GM21515 (cell line): ENCODE data around the gene CDH12.
A peak's percentile ranks its signal among the peaks of the same experiment; 100 is the strongest.
"Not testable (repeated sequence)": the region's sequence is repeated elsewhere in the genome, so short reads cannot be mapped to it uniquely, and the experiment has no call there.

Experiments used
- ATAC-seq: cut with Tn5 transposase; IDR thresholded peaks from one replicate; pipeline ENCODE4 v1.9.1; 2021; ENCODE audit not compliant: unreplicated experiment

CDH12 gene

GRCh38 chr5:22057012-22057411 is 796.1 kb downstream of the CDH12 start:
- no peak for ATAC-seq

- ATAC-seq = no peak
These were observed 796.5 kb downstream of the CDH12 start for GRCh38 chr5:22056601-22057000.

- no peak for ATAC-seq
These were observed 799.9 kb downstream of the CDH12 start for GRCh38 chr5:22053195-22053594.

- ATAC-seq = no peak
These were observed 801.3 kb downstream of the CDH12 start for GRCh38 chr5:22051881-22052280.

DNA sequence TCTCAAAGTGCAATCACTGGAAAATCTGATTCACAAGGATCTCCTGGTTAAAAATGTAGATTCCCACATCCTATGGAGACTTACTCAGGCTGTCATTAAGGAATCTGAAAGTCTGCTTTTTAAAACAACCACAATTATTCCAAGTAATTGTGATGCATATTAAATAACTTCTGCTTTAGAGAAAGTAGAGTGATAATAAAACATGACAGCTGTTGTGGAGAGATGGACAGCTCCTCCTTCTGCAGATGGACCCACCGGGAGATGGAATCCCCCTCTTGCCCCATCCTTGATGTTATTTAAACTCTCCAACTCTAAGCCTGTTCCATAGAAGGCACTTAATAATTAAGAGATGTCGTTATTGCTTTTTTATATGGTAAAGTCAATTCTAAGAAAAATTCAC is 802.2 kb downstream of the CDH12 start:
- ATAC-seq = no peak

DNA sequence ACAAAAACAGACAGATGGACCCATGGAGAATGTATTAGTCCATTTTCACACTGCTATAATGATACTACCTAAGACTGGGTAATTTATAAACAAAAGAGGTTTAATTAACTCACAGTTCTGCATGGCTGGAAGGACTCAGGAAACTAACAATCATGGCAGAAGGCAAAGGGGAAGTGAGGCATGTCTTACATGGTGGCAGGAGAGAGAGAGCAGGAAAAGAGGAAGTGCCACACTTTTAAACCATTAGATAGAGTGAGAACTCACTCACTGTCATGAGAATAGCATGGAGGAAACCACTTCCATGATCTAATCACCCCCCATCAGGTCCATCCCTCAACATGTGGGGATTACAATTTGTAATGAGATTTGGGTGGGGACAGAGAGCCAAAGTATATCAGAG is 808.9 kb downstream of the CDH12 start:
- no peak for ATAC-seq

GRCh38 chr5:22036061-22036460 is 817.1 kb downstream of the CDH12 start:
- ATAC-seq = no peak

- ATAC-seq = no peak
These were observed 820.1 kb downstream of the CDH12 start for GRCh38 chr5:22033066-22033465.

GRCh38 chr5:22023784-22024183 is 829.4 kb downstream of the CDH12 start:
- no peak for ATAC-seq

- not testable (repeated sequence) for ATAC-seq
These were observed 840.3 kb downstream of the CDH12 start for GRCh38 chr5:22012893-22013292.

GRCh38 chr5:22010808-22011207 is 842.3 kb downstream of the CDH12 start:
- not testable (repeated sequence) for ATAC-seq

DNA sequence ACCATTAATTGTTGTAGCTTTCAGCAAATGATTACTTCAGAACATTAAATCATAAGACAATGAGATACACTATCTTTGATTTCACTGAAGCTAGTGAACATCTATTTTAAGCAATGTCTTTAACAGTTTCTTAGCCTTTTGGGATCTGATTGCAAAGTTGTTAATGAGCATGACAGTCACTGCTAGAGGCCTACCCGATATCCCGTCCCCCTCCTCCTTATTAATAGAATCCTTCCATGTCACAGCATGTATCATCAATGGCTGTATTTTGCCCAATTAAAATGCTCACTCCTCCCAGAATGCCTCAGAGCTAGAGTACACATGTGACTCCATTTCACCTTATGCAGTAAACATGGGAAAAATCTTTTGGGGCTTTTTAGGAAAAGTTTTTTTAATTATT is 852.0 kb downstream of the CDH12 start:
- not testable (repeated sequence) for ATAC-seq

DNA sequence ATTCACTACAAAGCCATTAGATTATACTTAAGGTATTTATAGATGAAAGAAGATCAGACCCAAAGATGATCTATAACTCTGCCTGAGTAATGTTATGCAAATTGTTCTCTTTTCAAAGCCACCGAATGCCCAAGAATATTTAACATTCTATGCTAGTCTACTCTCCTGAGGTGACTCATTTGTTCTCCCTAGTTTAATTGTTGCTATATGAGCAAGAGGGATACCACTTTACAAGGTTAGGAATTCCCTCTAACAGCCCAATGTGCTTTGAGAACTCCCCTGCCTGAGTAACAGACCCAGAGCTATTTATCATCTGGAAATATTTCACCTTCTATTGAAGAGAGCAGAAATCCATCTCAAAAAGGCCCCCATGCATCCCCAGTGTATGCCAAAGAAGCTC is 867.3 kb downstream of the CDH12 start:
- ATAC-seq = not testable (repeated sequence)

GRCh38 chr5:21951571-21951970 is 901.6 kb downstream of the CDH12 start:
- not testable (repeated sequence) for ATAC-seq

- ATAC-seq = no peak
These were observed 922.0 kb downstream of the CDH12 start for GRCh38 chr5:21931116-21931515.

DNA sequence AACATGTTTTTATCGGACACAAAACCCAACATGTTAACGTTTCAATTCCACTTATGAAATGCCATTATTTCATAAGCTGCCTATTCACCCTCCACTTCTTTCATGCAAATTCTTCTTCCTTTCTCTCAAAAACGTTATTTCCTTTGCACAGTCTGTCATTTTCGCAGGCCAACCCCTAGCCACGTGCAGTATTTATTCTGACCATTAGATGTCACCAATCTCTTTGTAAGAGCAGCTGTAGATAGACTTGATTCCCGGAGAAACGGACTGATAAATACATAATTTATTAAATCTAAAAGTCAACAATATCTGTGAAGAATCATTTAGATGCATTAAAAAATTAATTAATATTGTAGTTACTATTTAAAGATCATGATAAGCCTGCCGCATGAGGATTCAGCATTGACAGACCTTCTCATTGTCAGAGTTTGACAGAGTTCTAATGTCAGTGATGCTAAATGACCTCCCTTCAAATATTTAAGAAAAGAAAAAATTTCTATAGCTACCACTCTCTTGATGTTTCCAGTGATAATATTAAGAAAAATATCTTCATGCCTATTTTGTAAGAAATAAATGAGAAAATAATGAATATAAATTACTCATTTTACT is 933.6 kb downstream of the CDH12 start:
- peak; percentile 96 for ATAC-seq

GRCh38 chr5:21918451-21918850 is 934.7 kb downstream of the CDH12 start:
- no peak for ATAC-seq

- no peak for ATAC-seq
These were observed 942.4 kb downstream of the CDH12 start for GRCh38 chr5:21910731-21911130.

DNA sequence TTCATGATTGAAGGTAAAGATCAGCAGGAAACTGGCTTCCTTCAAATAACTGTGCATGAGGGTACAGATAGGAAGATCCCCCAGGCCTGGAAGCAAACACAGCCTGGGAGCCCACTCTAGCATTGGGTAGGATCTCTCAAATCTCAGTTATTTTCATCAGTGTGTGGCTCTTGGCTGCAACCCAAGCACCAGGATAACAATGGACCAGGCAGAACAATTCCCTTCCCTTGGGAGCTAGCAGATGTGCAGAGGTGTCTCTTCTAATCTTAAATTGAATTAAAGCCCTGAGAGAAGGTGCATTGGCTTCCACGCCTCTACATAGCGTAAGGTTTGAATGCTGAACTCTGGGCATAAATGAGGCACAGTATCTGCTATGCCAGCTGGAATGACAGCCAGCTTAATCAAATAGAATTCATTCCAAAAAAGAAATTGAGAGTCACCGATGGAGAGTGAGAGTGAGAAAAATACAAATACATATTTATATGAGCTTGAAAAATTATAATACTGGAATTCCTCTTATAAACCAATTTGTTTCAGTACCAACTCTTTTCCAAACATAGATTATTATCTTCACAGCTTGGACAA is 957.3 kb downstream of the CDH12 start:
- no peak for ATAC-seq

DNA sequence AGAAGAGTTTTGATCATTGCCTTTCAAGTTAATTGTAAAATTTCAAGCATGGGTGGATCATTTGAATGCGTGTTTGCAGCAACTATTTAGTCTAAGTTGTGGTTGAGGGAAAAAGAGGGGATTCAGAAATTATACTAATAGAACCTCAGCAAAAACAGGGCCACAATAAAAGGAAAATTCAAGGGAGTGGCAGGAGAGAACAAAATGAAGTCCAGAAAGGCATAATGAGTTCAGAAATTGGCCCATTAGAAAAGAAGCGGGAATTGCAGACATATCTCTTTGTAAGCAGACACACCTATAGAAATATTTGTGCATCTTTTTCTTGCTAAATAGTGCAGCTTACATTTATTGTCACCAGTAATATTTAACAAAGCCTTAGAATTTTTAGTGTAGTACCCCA is 960.0 kb downstream of the CDH12 start:
- ATAC-seq = no peak

GRCh38 chr5:21889581-21889980 is 963.6 kb downstream of the CDH12 start:
- no peak for ATAC-seq

DNA sequence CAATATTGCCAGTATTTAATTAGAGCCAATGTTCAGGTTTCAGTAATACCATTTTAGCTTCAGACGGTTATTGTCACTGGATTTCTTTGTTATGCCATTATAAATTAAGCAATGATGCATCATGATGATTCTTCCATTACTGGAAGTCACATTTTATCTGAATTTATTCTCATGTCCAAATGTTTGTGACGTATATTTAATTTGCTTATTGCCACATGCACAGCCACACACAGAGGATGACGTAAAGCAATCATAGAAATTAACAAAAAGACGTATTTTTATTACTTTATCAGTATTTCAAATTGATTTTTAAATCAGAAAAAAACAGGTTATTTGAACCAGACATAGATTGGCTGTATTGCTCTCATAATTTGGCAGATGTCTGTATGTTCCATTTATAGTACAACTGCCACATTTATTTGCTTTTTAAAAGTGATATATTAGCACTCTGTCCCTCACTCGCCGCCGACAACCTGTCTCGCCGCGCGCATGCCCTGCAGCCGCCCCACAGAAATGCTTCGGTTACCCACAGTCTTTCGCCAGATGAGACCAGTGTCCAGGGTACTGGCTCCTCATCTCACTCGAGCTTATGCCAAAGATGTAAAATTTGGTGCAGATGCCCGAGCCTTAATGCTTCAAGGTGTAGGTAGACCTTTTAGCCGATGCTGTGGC is 970.9 kb downstream of the CDH12 start:
- no peak for ATAC-seq

- no peak for ATAC-seq
These were observed 973.0 kb downstream of the CDH12 start for GRCh38 chr5:21880164-21880563.
